GM19468 (cell line): ENCODE data around the gene METTL27.
"Not testable (repeated sequence)": the region's sequence is repeated elsewhere in the genome, so short reads cannot be mapped to it uniquely, and the experiment has no call there.

Source experiments
- ATAC-seq: cut with Tn5 transposase; IDR thresholded peaks from one replicate; pipeline ENCODE4 v1.9.1; 2021; ENCODE audit warnings: mild to moderate bottlenecking, moderate library complexity, moderate number of reproducible peaks; ENCODE audit not compliant: unreplicated experiment; ENCODE audit errors: extremely low read depth

Gene METTL27

GRCh38 chr7:73823257-73823656, 19.1 kb downstream of the METTL27 start:
- ATAC-seq, result no peak

DNA sequence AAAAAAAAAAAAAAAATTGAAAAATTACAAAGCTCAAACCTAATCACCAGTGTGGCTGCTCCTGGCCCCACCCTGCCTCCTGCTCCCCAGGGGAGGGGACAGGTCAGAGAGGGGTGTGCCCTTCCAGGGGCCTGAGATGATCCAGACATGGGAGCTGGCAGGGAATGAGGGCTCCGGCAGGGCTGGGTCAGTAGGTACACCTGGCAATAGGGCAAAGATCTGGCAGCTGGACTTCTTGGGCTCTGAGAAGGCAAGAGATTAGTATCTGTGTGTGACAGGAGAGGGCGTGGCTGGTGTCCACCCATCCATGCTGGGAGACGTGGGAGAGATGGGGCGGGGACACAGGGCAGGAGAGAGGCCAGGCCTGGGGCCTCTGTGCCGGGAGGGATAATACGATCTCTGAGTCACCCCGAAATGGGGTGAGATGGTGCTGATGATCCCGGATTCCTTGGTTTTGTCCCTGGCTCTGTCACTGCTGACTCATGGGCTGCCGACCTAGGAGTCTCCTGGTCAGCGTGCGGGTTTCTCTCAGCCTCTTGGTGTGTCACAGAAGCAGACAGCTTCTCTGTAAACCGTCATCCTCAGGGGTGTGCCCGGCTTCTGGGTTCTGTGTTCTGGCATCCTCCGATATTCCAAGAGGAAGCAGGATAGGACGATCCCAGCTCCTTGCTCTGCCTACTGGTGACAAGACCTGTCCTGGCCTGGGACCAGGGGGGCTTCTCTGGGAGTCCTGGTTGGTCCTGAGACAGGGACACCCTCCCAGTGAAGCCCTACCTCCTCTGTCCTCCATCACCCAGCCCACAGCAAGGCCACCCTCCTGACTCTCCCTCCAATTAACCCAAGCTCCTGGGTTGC, 19.8 kb downstream of the METTL27 start:
- ATAC-seq, result no peak

DNA sequence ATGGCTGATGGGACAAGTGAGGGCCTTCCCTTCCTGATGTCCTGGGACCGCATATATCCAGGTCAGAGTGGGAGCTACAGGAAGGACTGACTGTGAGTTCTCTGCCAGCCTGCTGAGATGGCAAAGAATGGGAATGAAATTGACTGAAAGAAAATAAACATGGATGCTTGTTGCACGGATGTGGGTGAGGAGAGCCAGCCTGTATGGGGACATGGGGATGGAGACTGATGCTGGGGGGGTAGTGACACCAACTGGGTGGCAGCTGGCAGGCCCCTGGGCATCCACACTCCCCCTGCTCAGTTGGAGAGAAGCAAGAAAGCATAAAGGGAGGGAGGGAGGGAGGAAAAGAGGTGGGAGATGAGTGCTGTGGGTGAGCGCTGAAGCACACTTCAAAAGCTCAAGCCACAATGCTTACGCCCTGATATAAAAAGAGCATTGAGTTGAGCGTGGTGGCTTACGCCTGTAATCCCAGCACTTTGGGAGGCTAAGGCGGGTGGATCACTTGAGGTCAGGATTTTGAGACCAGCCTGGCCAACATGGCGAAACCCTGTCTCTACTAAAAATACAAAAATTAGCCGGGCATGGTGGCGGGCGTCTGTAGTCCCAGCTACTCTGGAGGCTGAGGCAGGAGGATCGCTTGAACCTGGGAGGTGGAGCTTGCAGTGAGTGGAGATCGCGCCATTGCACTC, 20.6 kb downstream of the METTL27 start:
- ATAC-seq, result not testable (repeated sequence)

- ATAC-seq, result no peak
These were observed 22.3 kb downstream of the METTL27 start for GRCh38 chr7:73820013-73820412.

GRCh38 chr7:73817121-73817520, 25.2 kb downstream of the METTL27 start:
- ATAC-seq, result no peak

- ATAC-seq, result no peak
These were observed 26.9 kb downstream of the METTL27 start for GRCh38 chr7:73815436-73815835.

GRCh38 chr7:73812996-73813395, 29.3 kb downstream of the METTL27 start:
- ATAC-seq, result no peak

DNA sequence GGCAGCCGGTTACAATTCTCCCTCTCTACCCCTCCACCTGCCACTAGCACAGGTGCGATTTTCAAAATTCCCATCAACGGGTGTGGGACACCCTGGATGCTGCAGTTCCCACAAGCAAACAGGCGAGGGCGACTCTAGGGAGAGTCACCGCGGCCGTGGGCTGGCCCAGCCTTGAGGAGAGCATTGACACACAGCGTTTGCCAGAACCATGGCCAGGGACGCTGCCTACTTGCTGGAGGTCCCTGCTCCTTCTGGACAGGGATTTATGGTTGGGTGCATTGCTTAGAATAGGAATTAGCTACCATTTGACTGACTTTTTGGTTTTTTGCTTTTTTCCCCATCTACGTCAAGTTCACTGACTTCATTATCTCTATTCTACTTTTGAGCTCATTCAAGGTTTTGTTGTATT, 30.6 kb downstream of the METTL27 start:
- no peak for ATAC-seq

- ATAC-seq, result no peak
These were observed 31.3 kb downstream of the METTL27 start for GRCh38 chr7:73810998-73811360.

- ATAC-seq, result no peak
These were observed 32.8 kb downstream of the METTL27 start for GRCh38 chr7:73809467-73809951.

GRCh38 chr7:73802459-73802858, 39.9 kb downstream of the METTL27 start:
- no peak for ATAC-seq

DNA sequence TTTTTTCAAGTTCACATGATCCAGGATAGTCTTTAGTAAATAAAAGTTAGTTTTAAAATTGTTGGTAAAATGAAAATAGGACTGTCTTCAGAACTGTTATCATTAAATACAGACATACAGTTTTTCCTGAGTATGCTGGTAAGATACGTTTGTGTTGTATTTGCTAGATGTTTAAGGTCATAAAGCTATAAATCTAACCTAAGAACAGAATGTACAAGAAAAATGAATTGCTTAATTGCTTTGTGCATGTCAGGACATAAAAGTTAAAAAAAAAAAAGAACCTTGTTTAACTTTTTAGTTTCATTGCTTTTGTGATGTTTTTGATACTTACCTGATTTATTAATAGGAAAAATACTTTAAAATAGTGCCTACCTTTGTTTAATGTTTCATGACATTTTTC, 40.7 kb downstream of the METTL27 start:
- no peak for ATAC-seq

DNA sequence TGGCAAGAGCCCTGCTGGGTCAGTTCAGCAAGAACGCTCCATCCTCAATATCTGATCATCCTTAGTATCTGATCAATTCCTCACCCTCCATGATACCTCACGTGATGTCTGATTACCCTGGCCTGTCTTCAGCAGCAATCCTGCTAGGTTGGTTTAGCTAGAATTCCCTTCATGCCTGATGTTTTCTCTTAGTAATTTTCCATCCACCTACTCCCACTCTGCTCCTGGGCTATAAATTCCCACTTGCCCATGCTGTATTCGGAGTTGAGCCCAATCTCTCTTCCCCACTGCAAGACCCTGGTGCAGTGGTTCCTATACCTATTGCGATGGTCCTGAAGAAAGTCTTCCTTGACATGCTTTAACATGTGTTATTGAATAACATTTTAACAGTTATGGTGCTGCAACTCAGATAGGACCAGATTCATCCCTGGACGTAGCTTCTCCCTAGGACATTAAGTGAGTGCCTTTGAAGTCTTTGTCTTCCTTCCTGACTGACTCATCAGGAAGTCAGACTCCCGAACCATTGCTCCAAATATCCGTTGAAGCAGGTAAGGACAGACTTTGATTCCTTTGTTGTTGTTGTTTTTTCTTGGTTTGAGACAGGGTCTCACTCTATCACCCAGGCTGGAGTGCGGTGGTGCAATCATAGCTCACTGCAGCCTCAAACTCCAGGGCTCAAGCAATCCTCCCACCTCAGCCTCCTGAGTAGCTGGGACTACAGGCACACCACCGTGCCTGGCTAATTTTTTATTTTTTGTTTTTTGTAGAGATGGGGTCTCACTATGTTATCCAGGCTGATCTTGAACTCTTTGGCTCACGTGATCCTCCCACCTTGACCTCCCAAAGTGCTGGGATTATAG, 42.8 kb downstream of the METTL27 start:
- ATAC-seq, result no peak

- not testable (repeated sequence) for ATAC-seq
These were observed 45.1 kb downstream of the METTL27 start for GRCh38 chr7:73797176-73797575.

DNA sequence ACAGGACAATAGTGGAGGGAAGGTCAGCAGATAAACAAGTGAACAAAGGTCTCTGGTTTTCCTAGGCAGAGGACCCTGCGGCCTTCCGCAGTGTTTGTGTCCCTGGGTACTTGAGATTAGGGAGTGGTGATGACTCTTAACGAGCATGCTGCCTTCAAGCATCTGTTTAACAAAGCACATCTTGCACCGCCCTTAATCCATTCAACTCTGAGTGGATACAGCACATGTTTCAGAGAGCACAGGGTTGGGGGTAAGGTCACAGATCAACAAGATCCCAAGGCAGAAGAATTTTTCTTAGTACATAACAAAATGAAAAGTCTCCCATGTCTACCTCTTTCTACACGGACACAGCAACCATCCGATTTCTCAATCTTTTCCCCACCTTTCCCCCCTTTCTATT, 45.7 kb downstream of the METTL27 start:
- ATAC-seq, result not testable (repeated sequence)

GRCh38 chr7:73795188-73795587, 47.1 kb downstream of the METTL27 start:
- not testable (repeated sequence) for ATAC-seq

DNA sequence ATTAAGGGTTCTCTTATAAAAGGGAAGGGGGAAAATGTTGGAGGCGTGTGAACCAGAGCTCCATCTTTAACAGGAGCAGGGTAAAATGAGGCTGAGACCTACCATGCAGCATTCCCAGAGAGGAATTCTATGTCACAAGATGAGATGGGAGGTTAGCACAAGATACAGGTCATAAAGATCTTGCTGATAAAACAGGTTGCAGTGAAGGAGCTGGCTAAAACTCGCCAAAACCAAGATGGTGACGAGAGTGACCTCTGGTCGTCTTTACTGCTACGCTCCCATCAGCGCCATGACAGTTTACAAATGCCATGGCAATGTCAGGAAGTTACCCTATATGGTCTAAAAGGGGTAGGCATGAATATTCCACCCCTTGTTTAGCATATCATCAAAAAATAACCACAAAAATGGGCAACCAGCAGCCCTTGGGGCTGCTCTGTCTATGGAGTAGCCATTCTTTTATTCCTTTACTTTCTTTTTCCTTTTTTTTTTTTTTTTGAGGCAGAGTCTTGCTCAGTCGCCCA, 51.1 kb downstream of the METTL27 start:
- ATAC-seq, result not testable (repeated sequence)

DNA sequence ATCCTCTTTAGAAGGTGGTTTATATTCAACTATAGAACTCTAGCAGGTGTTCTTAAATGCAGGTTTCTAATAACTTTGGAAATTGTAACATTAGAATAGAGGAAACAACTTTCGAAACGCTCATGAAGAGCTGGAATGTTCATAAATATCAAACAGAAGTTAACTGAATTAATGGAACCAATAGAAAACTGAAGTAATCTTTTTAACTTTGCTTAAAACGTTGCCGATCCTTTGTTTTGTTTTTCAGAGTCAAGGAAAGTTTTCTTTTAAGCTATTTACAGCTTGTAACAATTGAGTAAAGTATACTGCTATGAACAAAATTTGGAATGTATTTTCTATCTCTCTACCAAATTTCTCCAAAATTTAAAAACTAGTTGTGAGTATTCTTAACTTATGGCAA, 53.3 kb downstream of the METTL27 start:
- ATAC-seq, result no peak

DNA sequence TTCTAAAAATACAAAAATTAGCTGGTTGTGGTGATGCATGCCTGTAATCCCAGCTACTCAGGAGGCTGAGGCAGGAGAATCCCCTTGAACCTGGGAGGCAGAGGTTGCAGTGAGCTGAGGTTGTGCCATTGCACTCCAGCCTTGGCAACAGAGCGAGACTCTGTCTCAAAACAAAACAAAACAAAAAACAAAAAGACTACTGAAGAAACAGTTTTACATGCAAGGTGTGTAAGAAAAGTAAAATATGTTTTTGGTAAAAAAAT, 54.6 kb downstream of the METTL27 start:
- ATAC-seq, result not testable (repeated sequence)

- ATAC-seq, result no peak
These were observed 55.7 kb downstream of the METTL27 start for GRCh38 chr7:73786588-73786987.
